Measurements from ENCODE around the gene COL5A1.

The COL5A1 gene

GRCh38 chr9:134641173-134641989, at the start of gene COL5A1:
Gene COL5A1, plus strand, starts transcription at chr9:134641803. Its CDS starts 385 bp downstream, at chr9:134642188.
- peak; percentile 87 for DNase-seq

GRCh38 chr9:134592018-134592818, 49.4 kb upstream of the COL5A1 start:
- peak; percentile 37 for DNase-seq

GRCh38 chr9:134592819-134593200, 48.8 kb upstream of the COL5A1 start:
- DNase-seq = no peak

GRCh38 chr9:134593286-134594077, 48.1 kb upstream of the COL5A1 start:
- no peak for DNase-seq

GRCh38 chr9:134594078-134594941, 47.3 kb upstream of the COL5A1 start:
- no peak for DNase-seq

- DNase-seq = no peak
Observed at GRCh38 chr9:134595014-134595413, 46.6 kb upstream of the COL5A1 start.

- peak; percentile 89 for DNase-seq
Observed at GRCh38 chr9:134597041-134597913, 44.3 kb upstream of the COL5A1 start.

GRCh38 chr9:134597957-134598883, 43.4 kb upstream of the COL5A1 start:
- DNase-seq = no peak

GRCh38 chr9:134598884-134599245, 42.7 kb upstream of the COL5A1 start:
- DNase-seq = no peak

GRCh38 chr9:134600371-134600770, 41.2 kb upstream of the COL5A1 start:
- DNase-seq = no peak

GRCh38 chr9:134600836-134601638, 40.6 kb upstream of the COL5A1 start:
- DNase-seq = peak; percentile 0

GRCh38 chr9:134601764-134602163, 39.8 kb upstream of the COL5A1 start:
- DNase-seq = peak; percentile 2

GRCh38 chr9:134602547-134603362, 38.8 kb upstream of the COL5A1 start:
- no peak for DNase-seq

- DNase-seq = no peak
Observed at GRCh38 chr9:134604834-134605233, 36.8 kb upstream of the COL5A1 start.

- DNase-seq = no peak
Observed at GRCh38 chr9:134605351-134605965, 36.1 kb upstream of the COL5A1 start.

- no peak for DNase-seq
Observed at GRCh38 chr9:134605966-134606357, 35.6 kb upstream of the COL5A1 start.

GRCh38 chr9:134606951-134607731, 34.5 kb upstream of the COL5A1 start:
- DNase-seq = peak; percentile 78

All from RPMI8226 (cell line).